PC-3 (cell line): ENCODE measurements around the gene FAM50B. TPM values are rescaled to one million over a fixed set of nuclear protein-coding genes. Genes with fewer than 3 reads are reported as not detected.

ENCODE experiments used
- total RNA-seq: library from RNA; depleted of rRNA; stranded (reverse); fragments of >200 nt; gene quantifications from 2 replicates; pipeline ENCODE4 v1.2.3, GENCODE V29; 2014; rRNA removed

Gene FAM50B
- total RNA-seq, 1 experiment from 2014 or later: 8.3 TPM

Other genes starting within 250 kb of the FAM50B start
- gene PXDC1, start 97.7 kb upstream of the FAM50B start, total RNA-seq: 46.2 and 59.8 TPM in 2 replicates
- gene FAM217A, start 229.8 kb downstream of the FAM50B start, total RNA-seq: not detected in 2 replicates